Breast epithelium (tissue), 4 donors: ENCODE data around the gene POLN. TPM values are rescaled to one million over a fixed set of nuclear protein-coding genes. Genes with fewer than 3 reads are reported as not detected.
A peak's percentile ranks its signal among the peaks of the same experiment; 100 is the strongest.

Experiments used
- DNase-seq, 2 donors: peaks; one replicate each; pipeline ENCODE4 v3.0.0-alpha.2; 2019; ENCODE audit warnings: low spot score in 2 of 2
- H3K27ac ChIP-seq, 2 donors: fragments of 200-600 bp; sonication (generic) in 1 of 2; one replicate each; pipeline ENCODE4 v1.5.1; 2016 to 2019; ENCODE audit warnings: mild to moderate bottlenecking in 1 of 2
- H3K27me3 ChIP-seq, 2 donors: fragments of 200-600 bp; sonication (generic) in 1 of 2; one replicate each; pipeline versions ENCODE4 v1.5.1 to v1.6.0; 2017 to 2019; ENCODE audit warnings: control low read depth in 1 of 2, mild to moderate bottlenecking in 1 of 2
- H3K36me3 ChIP-seq: fragments of 200-600 bp; one replicate; pipeline ENCODE4 v1.5.1; 2019
- H3K4me1 ChIP-seq, 2 donors: fragments of 200-600 bp; sonication (generic); one replicate each; pipeline ENCODE4 v1.5.1; 2016 to 2019; ENCODE audit warnings: control low read depth in 1 of 2
- H3K4me3 ChIP-seq, 3 donors: fragments of 200-600 bp; sonication (generic); 1 replicate in 2 of 3; 2 replicates in 1 of 3; pipeline ENCODE4 v1.5.1; 2016 to 2019; ENCODE audit warnings: mild to moderate bottlenecking in 3 of 3, moderate library complexity in 2 of 3
- H3K9me3 ChIP-seq, 2 donors: fragments of 200-600 bp; sonication (generic) in 1 of 2; one replicate each; pipeline ENCODE4 v1.5.1; 2016 to 2019; ENCODE audit warnings: control low read depth in 1 of 2
- POLR2A ChIP-seq: fragments of 450-650 bp; IDR thresholded peaks from one replicate; pipeline ENCODE4 v1.6.1; 2016; ENCODE audit warnings: antibody characterized with exemption, mild to moderate bottlenecking, moderate library complexity
- POLR2AphosphoS5 ChIP-seq, 3 donors: sonication (generic); formaldehyde crosslinking; IDR thresholded peaks; one replicate each; pipeline ENCODE4 v1.6.1; 2017; ENCODE audit warnings: antibody characterized with exemption in 3 of 3
- intact Hi-C: fragments of 100-400 bp; cut with DNase I; formaldehyde crosslinking; loops from one replicate; pipeline ENCODE4 v1.15.1; 2023; ENCODE audit warnings: low total_unique reads
- total RNA-seq, 3 donors: library from RNA; depleted of rRNA; stranded (reverse); fragments of >200 nt; gene quantifications; one replicate each; pipeline ENCODE4 v1.1.0, GENCODE V29; 2016
- TF ChIP-seq, protein P1 (sequence below), 3 donors: fragments of 450-650 bp; IDR thresholded peaks; one replicate each; pipeline ENCODE4 v1.5.1; 2016 to 2017; ENCODE audit warnings: antibody characterized with exemption in 3 of 3, mild to moderate bottlenecking in 3 of 3, moderate library complexity in 3 of 3

The POLN gene
- total RNA-seq, 3 donors from 2014 or later: 3.3 to 4.7 (median 4.3) TPM

DNA sequence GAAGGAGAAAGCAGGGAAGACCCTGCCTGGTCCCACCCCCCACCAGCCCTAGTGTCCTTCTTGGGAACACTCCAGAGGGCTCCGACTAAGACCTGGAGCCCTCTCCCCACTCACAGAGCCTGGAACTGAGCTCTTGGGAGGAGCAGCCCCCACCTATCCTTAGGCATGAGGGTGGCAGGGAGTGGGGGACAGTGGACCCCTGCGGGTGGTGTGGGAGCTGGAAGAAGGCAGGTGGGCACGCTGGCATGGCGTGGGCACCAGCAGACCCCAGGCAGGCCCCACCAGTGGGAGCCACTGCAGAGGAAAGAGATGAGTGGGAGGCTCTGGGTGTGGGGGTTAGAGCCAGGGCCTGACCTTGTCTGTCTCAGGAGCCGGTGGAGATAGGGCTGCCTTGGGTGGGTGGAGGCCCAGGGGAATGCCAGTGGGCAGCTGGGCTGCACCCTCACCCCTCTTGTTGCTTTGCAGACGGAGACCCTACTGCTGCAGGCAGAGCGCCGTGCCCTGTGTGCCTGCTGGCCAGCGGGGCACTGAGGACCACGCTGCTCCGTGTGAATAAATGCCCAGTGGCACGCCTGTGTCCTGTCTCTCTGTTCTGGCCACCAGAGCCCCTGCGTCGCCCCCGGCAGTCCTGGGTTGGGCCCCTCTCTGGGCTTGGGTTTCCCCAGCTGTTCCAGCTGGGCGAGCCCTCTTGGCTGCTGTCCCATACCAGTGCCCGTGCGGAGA lies 198.4 kb downstream of the POLN start:
- Histone ChIP-seq H3K4me1 (peaks cover 5 to 12% of the 10 kb centered on the region in 2 donors), H3K27me3 (peaks cover 0 to 31% of the 10 kb centered on the region in 2 donors), H3K36me3 (no peaks in the 10 kb centered on the region), H3K27ac (no peak overlapping the region), H3K4me3 (no peak overlapping the region), H3K9me3 (no peaks in the 10 kb centered on the region)
- intact Hi-C loops: no loop called here
- TF ChIP-seq POLR2A: no peak
- TF ChIP-seq, protein P1, sequence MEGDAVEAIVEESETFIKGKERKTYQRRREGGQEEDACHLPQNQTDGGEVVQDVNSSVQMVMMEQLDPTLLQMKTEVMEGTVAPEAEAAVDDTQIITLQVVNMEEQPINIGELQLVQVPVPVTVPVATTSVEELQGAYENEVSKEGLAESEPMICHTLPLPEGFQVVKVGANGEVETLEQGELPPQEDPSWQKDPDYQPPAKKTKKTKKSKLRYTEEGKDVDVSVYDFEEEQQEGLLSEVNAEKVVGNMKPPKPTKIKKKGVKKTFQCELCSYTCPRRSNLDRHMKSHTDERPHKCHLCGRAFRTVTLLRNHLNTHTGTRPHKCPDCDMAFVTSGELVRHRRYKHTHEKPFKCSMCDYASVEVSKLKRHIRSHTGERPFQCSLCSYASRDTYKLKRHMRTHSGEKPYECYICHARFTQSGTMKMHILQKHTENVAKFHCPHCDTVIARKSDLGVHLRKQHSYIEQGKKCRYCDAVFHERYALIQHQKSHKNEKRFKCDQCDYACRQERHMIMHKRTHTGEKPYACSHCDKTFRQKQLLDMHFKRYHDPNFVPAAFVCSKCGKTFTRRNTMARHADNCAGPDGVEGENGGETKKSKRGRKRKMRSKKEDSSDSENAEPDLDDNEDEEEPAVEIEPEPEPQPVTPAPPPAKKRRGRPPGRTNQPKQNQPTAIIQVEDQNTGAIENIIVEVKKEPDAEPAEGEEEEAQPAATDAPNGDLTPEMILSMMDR (IDR thresholded peaks at IDR 0.05): no peak
- no peak for TF ChIP-seq POLR2AphosphoS5 (IDR thresholded peaks at IDR 0.05)
- no peak for DNase-seq

DNA sequence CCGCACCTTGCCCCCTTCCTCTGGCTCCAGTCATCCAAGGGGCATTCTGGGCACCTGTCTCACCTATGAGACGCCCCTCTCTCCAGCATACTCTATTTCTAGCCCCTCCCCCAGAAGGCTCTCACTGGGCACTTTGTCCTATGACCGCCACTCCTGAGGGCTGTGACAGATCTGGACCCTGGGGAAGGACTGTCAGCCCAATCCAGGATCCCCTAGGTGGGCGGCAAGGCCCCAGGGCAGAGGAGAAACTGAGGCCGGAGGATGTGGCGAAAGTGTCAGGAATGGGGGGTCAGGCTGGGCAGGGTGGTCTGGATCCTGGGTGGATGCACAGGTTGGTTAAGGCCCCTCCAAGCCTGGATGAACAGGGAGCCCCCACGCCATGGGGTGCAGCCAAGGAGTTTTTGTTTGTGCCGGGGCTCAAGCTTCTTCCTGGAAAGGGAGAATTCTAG lies 198.9 kb downstream of the POLN start:
- no peak overlapping the region for H3K27ac ChIP-seq
- peaks cover 0 to 31% of the 10 kb centered on the region in 2 donors for H3K27me3 ChIP-seq
- intact Hi-C loops: no loop called here
- no peak for TF ChIP-seq POLR2AphosphoS5 (IDR thresholded peaks at IDR 0.05)
- no peak for TF ChIP-seq POLR2A
- TF ChIP-seq, protein P1 (IDR thresholded peaks at IDR 0.05): no peak
- H3K9me3 ChIP-seq: no peaks in the 10 kb centered on the region
- H3K4me1 ChIP-seq: peaks cover 5 to 12% of the 10 kb centered on the region in 2 donors
- H3K36me3 ChIP-seq: no peaks in the 10 kb centered on the region
- peak overlapping the region in 1 of 3 donors; percentile 79 for H3K4me3 ChIP-seq
- no peak for DNase-seq

DNA sequence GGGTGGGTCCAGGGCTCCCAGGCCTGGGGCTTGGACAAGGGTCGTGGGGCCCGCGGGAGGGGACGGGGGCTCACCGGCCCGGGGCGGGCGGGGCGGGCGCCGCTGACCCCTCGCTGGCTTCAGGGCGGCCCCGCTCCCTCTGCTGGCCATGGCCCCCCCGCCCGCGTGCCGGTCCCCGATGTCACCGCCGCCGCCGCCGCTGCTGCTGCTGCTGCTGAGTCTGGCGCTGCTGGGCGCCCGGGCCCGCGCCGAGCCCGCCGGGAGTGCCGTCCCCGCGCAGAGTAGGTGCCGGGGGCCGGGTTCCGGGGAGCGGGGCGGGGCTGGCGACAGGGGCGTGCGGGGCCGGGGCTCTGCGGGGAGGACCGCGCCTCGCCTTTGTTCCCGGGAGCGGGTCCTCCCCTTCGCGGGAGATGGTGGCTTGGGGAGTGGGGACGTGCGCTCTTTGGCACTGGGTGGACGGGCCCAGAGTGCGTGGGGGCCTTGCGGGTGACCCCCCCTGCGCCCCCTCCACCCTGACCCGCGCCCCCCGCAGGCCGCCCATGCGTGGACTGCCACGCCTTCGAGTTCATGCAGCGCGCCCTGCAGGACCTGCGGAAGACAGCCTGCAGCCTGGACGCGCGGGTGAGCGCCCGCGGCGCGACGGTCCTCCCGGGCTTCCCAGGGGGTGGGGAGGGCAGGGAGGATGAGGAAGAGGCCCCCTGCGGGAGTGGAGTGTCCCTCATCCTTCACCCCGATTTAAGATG lies 199.5 kb downstream of the POLN start:
- Histone ChIP-seq H3K27me3 (peaks cover 0 to 26% of the 10 kb centered on the region in 2 donors), H3K4me1 (peaks cover 5 to 12% of the 10 kb centered on the region in 2 donors), H3K36me3 (no peaks in the 10 kb centered on the region), H3K27ac (no peak overlapping the region), H3K9me3 (no peaks in the 10 kb centered on the region), H3K4me3 (peak overlapping the region; percentile 62 to 79 (median 72))
- intact Hi-C loops: no loop called here
- TF ChIP-seq POLR2AphosphoS5 (IDR thresholded peaks at IDR 0.05) (no peak), POLR2A (no peak)
- no peak for DNase-seq

DNA sequence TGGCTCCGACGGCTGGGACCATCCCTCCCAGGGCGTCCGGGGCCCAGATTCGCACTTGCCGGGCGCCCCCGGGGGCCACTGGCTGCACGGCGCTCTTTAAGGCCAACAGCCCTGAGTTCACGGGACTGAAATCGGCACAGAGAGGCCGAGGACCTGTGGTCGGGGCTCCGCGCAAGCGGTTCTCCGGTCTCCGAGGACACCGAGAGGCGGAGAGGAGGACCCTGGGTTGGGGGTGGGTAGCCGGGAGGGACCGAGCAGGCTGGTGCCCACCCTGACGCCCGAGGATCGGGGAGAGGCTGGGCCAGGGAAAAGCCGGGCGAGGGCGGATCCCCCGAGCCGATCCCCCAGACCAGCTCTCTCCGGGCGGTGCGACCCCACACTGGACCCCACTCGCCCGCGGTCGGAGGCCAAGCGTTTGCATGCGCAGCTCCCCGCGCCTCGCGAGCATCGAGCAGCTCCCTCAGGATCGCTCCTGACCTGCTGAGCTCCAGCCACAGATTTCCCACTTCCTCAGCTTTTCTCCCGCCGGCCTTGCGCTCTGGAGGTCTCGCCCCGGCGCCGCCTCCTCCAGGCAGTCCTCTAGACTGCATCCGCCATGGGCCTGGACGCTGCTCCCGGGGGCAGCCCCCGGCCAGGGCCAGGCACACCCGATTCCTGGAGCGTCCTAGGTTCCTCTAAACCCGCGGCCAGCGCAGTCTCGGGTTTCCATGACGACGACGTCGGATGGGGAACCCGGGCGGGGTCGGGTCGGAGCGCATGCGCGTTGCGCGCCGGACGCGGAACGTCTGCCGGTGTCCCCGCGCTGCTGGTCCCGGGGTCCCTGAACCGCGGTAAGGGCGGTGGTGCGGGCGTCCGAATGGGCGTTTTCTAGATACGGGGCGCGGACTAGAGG lies 200.4 kb downstream of the POLN start:
- no peak overlapping the region for H3K27ac ChIP-seq
- TF ChIP-seq POLR2A: no peak
- TF ChIP-seq POLR2AphosphoS5 (IDR thresholded peaks at IDR 0.05): no peak
- TF ChIP-seq, protein P1 (IDR thresholded peaks at IDR 0.05): no peak
- H3K4me3 ChIP-seq: peak overlapping the region; percentile 62 to 79 (median 72)
- peaks cover 0 to 17% of the 10 kb centered on the region in 2 donors for H3K27me3 ChIP-seq
- H3K9me3 ChIP-seq: no peaks in the 10 kb centered on the region
- no peak for DNase-seq
- peaks cover 5 to 12% of the 10 kb centered on the region in 2 donors for H3K4me1 ChIP-seq
- H3K36me3 ChIP-seq: no peaks in the 10 kb centered on the region
- intact Hi-C loops: no loop called here
